ENCODE results near the gene SSH3. TPM values are rescaled to one million over a fixed set of nuclear protein-coding genes. Genes with fewer than 3 reads are reported as not detected.
A peak's percentile ranks its signal among the peaks of the same experiment; 100 is the strongest.

The SSH3 gene
- total and polyA plus RNA-seq, 4 donors = 4.8 to 10.4 (median 8.1) TPM

GRCh38 chr11:67289651-67290479 lies 13.5 kb upstream of the SSH3 start:
- no peak for TF ChIP-seq MAX (IDR thresholded peaks at IDR 0.05)
- TF ChIP-seq FOXA1 (IDR thresholded peaks at IDR 0.05) = no peak
- TF ChIP-seq ZBTB33 (IDR thresholded peaks at IDR 0.05) = no peak
- TF ChIP-seq ATF3 (IDR thresholded peaks at IDR 0.05) = no peak
- no peak for TF ChIP-seq RXRA (IDR thresholded peaks at IDR 0.05)
- TF ChIP-seq RAD21 (IDR thresholded peaks at IDR 0.05) = no peak
- no peak for TF ChIP-seq CTCF (IDR thresholded peaks at IDR 0.05; ENCODE audit: low read depth, low read length, missing input control)
- H3K4me3 ChIP-seq (ENCODE audit: low read depth in 1 of 3, low read length in 3 of 3) = peak overlapping the region; percentile 26 to 86 (median 53)
- H3K9ac ChIP-seq (ENCODE audit: low read depth in 1 of 2, low read length in 2 of 2) = peak overlapping the region in 1 of 2 donors; percentile 12
- no peak for DNase-seq (ENCODE audit: low spot score)
- no peaks in the 10 kb centered on the region for H3K27me3 ChIP-seq (ENCODE audit: control insufficient read depth in 4 of 4, insufficient read depth in 4 of 4, low read length in 3 of 4)
- peaks cover 0 to 24% (median 14%) of the 10 kb centered on the region in 4 donors for H3K4me1 ChIP-seq (ENCODE audit: control insufficient read depth in 4 of 4, insufficient read depth in 4 of 4, low read length in 3 of 4)
- H3K27ac ChIP-seq (ENCODE audit: low read depth in 1 of 2, low read length in 2 of 2) = peak overlapping the region in 1 of 2 donors; percentile 23
- WGBS = 51% methylated on average over 36 of the region's 36 CpGs
- peaks cover 0 to 11% (median 6%) of the 10 kb centered on the region in 4 donors for H3K36me3 ChIP-seq (ENCODE audit: control insufficient read depth in 4 of 4, insufficient read depth in 3 of 4, low read depth in 1 of 4, low read length in 3 of 4)
- H3K9me3 ChIP-seq (ENCODE audit: control insufficient read depth in 4 of 4, low read length in 3 of 4) = no peaks in the 10 kb centered on the region

- Histone ChIP-seq H3K27ac (ENCODE audit: low read depth in 1 of 2, low read length in 2 of 2) (no peak overlapping the region), H3K4me1 (ENCODE audit: control insufficient read depth in 4 of 4, insufficient read depth in 4 of 4, low read length in 3 of 4) (peaks cover 0 to 24% (median 13%) of the 10 kb centered on the region in 4 donors), H3K27me3 (ENCODE audit: control insufficient read depth in 4 of 4, insufficient read depth in 4 of 4, low read length in 3 of 4) (no peaks in the 10 kb centered on the region), H3K36me3 (ENCODE audit: control insufficient read depth in 4 of 4, insufficient read depth in 3 of 4, low read depth in 1 of 4, low read length in 3 of 4) (peaks cover 0 to 4% (median 3%) of the 10 kb centered on the region in 4 donors), H3K9me3 (ENCODE audit: control insufficient read depth in 4 of 4, low read length in 3 of 4) (no peaks in the 10 kb centered on the region), H3K4me3 (ENCODE audit: low read depth in 1 of 3, low read length in 3 of 3) (no peak overlapping the region), H3K9ac (ENCODE audit: low read depth in 1 of 2, low read length in 2 of 2) (no peak overlapping the region)
- TF ChIP-seq NR2F2 (IDR thresholded peaks at IDR 0.05) (no peak), RAD21 (IDR thresholded peaks at IDR 0.05) (no peak), HNF4A (conservative IDR thresholded peaks at IDR 0.05) (no peak), ATF3 (IDR thresholded peaks at IDR 0.05) (no peak), GABPA (IDR thresholded peaks at IDR 0.05 in 1 of 2, conservative IDR thresholded peaks at IDR 0.05 in 1 of 2) (no peak), RXRA (IDR thresholded peaks at IDR 0.05) (no peak), FOXA1 (IDR thresholded peaks at IDR 0.05) (no peak), JUND (IDR thresholded peaks at IDR 0.05) (no peak), TAF1 (conservative IDR thresholded peaks at IDR 0.05) (no peak), SP1 (IDR thresholded peaks at IDR 0.05) (no peak), CTCF (IDR thresholded peaks at IDR 0.05; ENCODE audit: low read depth, low read length, missing input control) (no peak), REST (IDR thresholded peaks at IDR 0.05) (no peak)
- 91% methylated on average over 7 of the region's 7 CpGs for WGBS
- DNase-seq (ENCODE audit: low spot score) = no peak
Observed at GRCh38 chr11:67290801-67291200, 12.5 kb upstream of the SSH3 start.

All from liver (tissue), 9 donors.